HG02938 (cell line): ENCODE data around the gene SLX9.

Source experiments
- ATAC-seq: cut with Tn5 transposase; IDR thresholded peaks from one replicate; pipeline ENCODE4 v1.9.1; 2021; ENCODE audit warnings: mild to moderate bottlenecking, moderate library complexity; ENCODE audit not compliant: unreplicated experiment

Gene SLX9

DNA sequence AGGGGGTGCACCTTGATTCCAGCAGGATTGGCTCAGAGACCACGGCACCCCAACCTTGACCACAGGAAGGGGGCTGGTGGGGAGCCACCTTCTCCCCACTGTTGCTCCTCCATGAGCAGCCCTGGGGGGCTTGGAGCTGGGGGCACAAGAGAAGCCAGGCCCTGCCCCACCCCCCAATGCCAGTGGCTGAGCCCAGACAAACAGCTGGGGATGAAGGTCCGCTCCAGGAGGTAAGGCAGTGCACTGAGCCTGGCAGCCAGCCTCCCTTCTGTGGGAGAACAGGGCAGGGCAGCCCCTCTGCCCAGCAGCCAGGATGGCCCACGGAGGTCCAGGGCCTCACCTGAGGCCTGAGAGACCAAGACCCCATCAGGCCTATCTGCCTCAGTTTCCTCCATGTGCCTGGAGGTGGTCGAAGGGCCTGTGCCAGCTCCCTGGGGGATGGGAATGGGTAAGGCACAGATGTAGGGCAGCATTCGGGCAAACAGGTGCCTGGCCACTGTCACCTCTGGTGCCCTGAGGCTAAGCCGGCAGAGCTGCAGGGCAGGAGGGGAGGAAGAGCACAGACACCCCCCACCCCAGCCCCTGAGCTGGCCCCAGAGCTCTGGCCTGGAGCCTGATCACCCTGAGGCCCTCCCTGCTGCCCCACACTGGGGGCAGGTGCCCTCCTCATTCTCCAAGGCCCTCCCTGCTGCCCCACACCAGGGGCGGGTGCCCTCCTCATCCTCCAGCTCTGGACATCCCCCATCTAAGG lies 26.2 kb upstream of the SLX9 start:
- no peak for ATAC-seq

- ATAC-seq: no peak
These were observed 25.5 kb upstream of the SLX9 start for GRCh38 chr21:44914176-44914874.

DNA sequence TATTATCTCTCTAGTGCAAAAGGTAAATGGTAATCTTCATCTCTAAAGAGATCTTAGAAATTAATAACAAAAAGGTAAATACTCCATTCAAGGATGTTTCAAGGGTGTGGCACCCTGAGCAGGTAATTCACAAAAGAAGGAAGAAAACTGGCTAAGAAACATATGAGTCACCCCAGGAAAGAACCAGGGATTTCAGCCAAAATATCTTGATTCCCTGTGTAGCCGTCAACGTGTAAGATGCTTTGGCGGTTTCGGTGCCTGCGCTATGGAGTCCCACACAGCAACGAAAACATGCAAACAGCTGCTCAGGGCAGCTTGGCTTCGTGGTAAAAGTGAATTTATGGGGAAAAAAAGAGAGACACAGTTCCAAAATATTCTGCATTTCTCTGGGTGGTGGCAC lies 22.9 kb upstream of the SLX9 start:
- no peak for ATAC-seq

DNA sequence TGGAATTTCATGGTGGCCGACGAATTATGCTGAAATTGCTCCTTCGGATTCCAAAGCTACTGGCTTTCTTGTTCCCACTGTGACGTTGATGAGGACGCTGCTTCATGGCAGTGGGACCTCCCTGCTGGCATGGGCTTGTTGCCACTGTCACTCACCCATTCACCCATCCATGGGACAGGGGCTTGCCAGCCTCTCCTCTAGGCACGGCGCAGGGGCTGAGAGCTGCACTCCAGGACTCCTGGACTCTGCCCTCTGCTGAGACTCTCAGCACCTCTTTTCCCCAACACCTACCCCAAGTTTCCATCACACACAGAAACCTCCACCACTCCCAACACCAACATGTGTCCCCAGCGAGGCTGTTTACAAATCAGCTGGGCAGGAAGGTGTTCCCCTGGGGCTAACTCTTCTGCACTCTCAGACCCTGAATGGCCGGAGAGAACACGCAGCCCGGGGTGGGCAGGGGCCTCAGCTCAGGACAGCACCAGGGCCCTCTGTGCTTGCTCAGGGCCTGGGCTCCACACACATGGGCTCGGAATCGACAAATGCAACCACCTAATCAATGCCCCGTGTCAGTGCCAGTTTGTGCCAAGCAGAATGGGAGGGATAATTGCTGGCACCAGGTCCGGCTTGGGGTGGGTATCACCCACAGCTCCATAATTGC lies 22.3 kb upstream of the SLX9 start:
- no peak for ATAC-seq

GRCh38 chr21:44918107-44918470 lies 21.7 kb upstream of the SLX9 start:
- no peak for ATAC-seq

- no peak for ATAC-seq
These were observed 21.2 kb upstream of the SLX9 start for GRCh38 chr21:44918581-44919033.

DNA sequence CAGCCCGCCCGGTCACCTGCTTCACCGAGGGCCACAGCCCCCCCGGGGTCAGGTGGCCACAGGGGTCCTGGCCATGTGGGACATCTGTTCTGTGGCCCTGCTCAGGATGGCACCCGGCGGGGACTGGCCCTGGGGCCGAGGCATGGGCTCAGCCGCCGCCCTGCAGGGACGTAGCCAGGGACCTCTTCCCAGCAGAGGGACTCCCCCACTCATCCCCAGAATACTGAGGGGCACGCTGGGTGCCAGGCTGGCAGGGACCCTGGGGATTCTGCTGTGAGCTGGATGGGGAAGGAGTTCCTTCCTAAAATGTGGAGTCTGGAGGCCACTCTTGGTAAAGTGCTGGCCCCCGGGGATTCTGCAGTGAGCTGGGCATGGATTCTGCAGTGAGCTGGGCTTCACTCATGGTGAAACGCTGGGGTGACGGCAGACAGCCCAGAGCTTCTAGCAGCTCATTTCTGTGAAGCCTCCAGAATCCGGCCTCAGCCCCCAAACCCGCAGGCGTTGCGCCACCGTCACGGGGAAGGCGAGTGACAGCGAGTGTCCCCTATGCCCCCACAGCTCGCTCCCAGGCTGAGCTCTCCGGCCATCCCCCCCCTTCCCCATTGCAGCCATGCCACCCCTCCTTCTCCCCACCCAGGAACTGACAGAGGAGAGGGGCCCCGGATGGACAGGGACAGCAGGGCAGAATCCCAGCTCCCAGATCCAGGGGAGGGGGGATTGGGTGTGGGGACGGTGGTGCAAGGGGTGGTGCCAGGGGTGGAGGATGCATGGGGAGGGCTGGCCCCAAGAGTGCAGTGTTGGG lies 20.5 kb upstream of the SLX9 start:
- no peak for ATAC-seq

GRCh38 chr21:44919913-44920693 lies 19.7 kb upstream of the SLX9 start:
- no peak for ATAC-seq

DNA sequence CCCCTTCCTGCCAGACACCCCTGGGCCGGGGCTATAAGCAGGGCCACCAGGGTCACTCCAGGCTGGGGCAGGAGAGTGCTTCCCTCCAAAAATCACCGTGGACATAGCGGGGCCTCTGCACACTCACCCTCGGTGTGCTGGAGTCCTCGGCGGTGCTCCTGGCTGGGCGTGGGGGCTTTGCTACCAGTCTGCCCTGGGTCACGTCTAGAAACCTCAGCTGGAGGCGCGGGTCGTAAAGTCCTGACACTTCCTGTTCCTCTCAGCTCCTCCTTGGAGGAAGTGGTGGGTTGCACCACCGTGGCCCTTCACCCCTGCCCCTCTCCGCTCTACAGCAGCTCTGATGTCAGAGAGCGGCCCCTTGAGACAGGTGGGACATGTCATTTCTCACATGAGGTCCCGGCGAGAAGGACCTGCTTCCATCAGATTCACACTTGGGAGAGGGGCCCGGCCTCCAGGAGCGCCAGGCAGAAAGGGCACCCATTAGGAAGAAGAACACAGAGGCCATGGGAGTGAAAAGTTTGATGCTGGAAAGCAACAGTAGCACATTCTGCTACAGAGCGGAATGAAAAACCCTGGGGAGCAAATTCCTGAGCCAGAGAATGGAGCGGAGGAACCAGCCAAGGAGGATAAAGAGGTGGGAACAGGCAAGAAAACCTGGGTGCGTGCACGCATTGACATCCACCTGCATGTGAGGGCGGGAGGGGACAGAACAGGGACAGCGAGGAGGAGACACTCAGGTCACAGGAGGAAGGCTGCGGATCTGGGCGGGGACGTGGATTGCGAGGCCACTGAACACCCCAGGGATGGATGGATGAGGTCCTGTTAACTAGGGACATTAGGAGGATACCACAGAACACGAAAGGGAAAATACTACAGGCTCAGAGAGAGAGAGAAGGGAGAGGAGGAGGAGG lies 18.9 kb upstream of the SLX9 start, which contains the start of gene ITGB2:
Gene ITGB2 (minus strand): TSS at position 206 of the 911 bp plus-strand sequence. CDS start 10,117 bp downstream, outside the sequence.
- no peak for ATAC-seq

DNA sequence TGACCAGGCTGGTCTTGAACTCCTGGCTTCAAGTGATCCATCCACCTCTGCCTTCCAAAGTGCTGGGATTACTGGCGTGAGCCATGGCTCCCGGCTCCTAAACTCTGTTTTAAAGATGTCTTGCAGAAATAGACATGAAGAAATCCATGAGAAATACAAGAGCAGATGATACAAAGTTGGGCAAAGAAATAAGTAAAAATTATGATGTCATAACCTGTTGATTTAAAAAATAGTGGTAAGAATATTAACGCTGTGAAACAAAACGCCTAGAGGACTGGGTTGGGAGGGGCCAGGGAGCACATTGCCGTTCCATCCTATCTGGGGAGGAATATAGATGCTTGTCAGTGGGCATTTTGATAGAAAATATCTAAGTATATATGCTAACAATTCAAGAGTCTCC lies 17.9 kb upstream of the SLX9 start:
- no peak for ATAC-seq

GRCh38 chr21:44923480-44924084 lies 16.2 kb upstream of the SLX9 start:
- ATAC-seq: no peak

- ATAC-seq: no peak
These were observed 15.0 kb upstream of the SLX9 start for GRCh38 chr21:44924606-44925377.

GRCh38 chr21:44925378-44925755 lies 14.5 kb upstream of the SLX9 start:
- ATAC-seq: no peak

DNA sequence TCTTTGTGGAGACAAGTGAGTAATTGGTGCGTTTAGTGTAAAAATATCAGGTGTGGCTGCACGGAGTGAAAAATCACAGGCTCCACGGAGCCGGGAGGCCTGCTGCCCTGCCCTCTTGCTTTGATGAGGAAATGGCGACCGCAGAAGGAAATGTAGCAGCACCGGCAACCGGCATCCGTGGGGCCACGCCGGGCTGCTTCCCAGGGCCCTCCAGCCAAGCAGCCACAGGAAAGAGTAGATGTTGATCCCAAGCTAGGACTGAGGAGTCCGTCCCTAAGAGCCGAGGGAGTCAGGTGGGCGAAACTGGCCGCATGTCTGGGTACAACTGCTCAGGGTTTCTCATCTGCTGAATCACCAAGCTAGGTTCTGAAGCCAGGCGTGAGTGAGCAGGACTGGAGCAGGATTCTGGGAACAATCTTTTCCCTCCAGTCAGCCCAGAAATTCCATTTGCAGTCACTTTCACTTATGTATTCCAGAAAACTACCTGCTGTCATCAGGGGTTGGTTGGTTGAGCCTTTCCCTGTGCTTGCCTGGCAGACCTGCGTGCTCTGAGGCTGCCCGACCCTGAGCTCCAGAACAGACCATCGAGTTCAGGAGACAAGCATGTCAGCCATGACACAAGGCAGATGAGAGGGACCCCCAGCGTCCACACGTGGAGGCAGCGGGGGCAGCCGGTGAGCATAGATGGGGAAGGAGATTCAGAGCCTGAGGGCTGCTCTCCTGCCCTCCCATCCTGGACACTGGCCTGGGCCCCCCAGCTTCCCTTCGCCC lies 13.3 kb upstream of the SLX9 start:
- no peak for ATAC-seq

GRCh38 chr21:44927259-44927586 lies 12.6 kb upstream of the SLX9 start:
- no peak for ATAC-seq

GRCh38 chr21:44927587-44928461 lies 12.0 kb upstream of the SLX9 start:
- ATAC-seq: no peak
